Bronchial epithelial cell (primary cell): Measurements from ENCODE around the gene HOMER3. TPM values are rescaled to one million over a fixed set of nuclear protein-coding genes. Genes with fewer than 3 reads are reported as not detected.

Experiments used
- DNase-seq: peaks from one replicate; pipeline ENCODE4 v3.0.0-alpha.2; 2010; ENCODE audit warnings: low read depth
- FAIRE-seq: peaks from 2 replicates; lab custom pipeline; 2011; peaks lifted over from hg19 to GRCh38; lab: Jason Lieb, UNC
- H3K27me3 ChIP-seq: 2 replicates; pipeline ENCODE4 v1.5.1; 2011; ENCODE audit warnings: low read length; ENCODE audit not compliant: control insufficient read depth, insufficient read depth
- H3K36me3 ChIP-seq: 2 replicates; pipeline ENCODE4 v1.5.1; 2011; ENCODE audit warnings: low read length; ENCODE audit not compliant: control insufficient read depth, insufficient read depth
- H3K4me3 ChIP-seq: 2 replicates; pipeline ENCODE4 v1.5.1; 2011; ENCODE audit warnings: mild to moderate bottlenecking, low read depth, low read length, control low read depth
- total RNA-seq: library from RNA; depleted of rRNA; stranded (reverse); fragments of >200 nt; gene quantifications from 2 replicates; pipeline ENCODE4 v1.2.1, GENCODE V29; 2014
- TF ChIP-seq, protein P1 (sequence below): IDR thresholded peaks from 2 replicates; pipeline ENCODE4 v1.5.1; 2011; ENCODE audit warnings: mild to moderate bottlenecking, moderate library complexity, low read length, control low read depth, inconsistent platforms; ENCODE audit not compliant: insufficient read depth, severe bottlenecking

Gene HOMER3
- total RNA-seq, 1 donor from 2014 or later, result 129 TPM

DNA sequence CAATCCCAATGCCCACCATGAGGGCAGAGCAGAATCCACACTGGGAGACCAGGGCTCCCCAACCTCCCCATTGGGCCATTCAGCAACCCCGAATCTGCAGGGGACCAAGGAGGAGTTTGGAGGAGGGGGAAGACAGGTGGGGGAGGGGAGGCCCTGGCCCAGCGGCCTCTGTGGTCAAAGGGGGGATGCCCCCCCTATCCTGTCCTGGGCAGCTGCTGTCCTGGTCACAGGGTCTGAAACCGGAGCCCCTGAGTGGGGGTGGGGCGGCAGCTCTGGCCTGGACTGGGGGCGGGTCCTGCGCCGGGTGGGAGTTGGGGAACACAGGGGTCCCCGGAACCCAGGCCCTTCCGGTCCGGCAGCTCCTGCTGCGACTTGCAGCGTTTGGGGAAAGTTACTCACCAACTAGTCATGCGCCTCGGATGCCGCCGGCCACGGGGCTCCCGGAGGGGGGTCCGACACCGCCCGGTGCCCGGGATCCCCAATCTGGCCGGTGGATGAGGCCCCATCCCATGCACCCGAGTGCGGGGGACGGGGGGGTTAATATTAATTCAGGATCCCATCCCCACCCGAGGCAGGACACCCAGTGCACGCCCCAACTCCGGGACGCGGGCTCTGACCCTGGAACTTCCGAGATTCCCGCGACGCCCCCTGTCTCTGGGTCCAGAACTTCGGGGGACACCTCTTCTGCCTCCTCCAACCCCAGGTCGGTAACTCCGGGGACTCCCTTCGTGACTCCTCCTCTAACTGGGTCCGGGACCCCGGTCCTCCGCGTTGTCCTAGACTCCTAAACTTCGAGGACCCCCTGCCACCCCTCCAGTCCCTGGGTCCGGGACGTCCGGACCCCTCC, 872 bp downstream of the HOMER3 start:
- DNase-seq, result peak; percentile 61
- FAIRE-seq, result no peak
- Histone ChIP-seq H3K27me3 (no peaks in the 10 kb centered on the region), H3K36me3 (peaks cover 12% of the 10 kb centered on the region), H3K4me3 (peak overlapping the region; percentile 93)
- TF ChIP-seq, protein P1, sequence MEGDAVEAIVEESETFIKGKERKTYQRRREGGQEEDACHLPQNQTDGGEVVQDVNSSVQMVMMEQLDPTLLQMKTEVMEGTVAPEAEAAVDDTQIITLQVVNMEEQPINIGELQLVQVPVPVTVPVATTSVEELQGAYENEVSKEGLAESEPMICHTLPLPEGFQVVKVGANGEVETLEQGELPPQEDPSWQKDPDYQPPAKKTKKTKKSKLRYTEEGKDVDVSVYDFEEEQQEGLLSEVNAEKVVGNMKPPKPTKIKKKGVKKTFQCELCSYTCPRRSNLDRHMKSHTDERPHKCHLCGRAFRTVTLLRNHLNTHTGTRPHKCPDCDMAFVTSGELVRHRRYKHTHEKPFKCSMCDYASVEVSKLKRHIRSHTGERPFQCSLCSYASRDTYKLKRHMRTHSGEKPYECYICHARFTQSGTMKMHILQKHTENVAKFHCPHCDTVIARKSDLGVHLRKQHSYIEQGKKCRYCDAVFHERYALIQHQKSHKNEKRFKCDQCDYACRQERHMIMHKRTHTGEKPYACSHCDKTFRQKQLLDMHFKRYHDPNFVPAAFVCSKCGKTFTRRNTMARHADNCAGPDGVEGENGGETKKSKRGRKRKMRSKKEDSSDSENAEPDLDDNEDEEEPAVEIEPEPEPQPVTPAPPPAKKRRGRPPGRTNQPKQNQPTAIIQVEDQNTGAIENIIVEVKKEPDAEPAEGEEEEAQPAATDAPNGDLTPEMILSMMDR, result peak; percentile 4

DNA sequence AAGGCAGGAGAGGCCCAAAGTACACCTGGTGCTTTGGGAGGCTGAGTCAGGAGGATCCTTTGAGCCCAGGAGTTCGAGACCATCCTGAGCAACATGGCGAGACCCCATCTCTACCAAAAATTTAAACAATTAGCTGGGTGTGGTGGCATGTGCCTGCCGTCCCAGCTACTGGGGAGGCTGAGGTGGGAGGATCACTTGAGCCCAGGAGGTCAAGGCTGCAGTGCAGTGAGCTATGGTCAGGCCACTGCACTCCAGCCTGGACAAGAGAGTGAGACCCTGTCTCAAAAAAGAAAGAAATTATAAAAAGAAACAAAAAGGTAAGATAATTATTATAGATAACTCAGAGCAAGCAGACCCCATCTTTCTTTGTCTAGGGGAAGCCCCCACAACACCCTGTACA, 1.9 kb downstream of the HOMER3 start:
- Histone ChIP-seq H3K27me3 (no peaks in the 10 kb centered on the region), H3K36me3 (peaks cover 14% of the 10 kb centered on the region), H3K4me3 (peak overlapping the region; percentile 93)
- TF ChIP-seq, protein P1, result no peak
- FAIRE-seq, result no peak
- no peak for DNase-seq

DNA sequence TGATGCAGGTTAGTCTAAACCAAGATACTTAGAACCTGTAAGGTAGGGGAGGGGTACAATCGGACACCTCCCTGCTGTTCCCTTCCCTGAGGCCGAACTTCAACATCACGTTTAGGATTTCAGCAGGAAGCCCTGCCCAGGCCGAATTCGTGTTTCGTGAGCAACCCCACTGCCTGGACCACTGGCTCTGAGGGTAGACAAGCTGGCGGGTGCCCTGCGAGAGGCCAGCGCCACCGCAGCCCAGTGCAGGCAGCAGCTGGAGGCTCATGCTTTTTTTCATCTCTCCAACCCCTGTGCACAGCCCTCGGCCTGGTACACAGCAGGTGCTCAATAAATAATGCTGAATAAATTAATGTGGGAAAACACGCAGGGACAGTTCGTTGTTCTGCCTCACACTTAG, 7.7 kb downstream of the HOMER3 start:
- DNase-seq (no peak), FAIRE-seq (no peak)
- TF ChIP-seq, protein P1, result no peak
- Histone ChIP-seq H3K4me3 (no peak overlapping the region), H3K36me3 (peaks cover 30% of the 10 kb centered on the region), H3K27me3 (no peaks in the 10 kb centered on the region)

DNA sequence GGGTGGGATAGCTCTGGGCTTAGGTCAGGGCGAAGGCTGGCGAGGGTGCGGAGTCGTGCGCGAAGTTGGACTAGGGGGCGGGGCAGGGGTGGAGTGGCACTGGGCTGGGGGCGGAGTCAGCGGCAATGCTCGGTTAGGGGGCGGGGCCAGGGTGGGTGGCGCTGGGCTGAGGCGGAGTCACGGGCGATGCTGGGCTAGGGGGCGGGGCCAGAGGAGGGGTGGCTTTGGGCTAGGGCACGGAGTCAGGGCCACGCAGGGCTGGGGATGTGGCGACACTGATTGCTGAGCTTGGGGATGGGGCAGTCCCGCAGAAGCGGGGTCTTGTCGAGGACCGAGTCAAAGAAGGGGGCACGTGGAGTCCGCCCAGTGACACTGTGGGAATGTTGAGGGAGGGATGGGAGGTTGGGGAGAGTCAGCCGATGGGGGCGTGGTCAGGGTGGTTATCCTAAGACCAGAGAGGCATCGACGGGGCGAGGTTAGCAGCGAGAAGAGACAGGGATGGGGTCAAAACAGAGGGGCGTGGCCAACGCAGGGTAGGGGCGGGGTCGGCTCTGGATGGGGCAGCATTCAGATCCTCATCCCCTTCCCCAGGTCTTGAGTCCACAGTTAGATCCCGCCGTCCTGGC, 8.7 kb downstream of the HOMER3 start:
- Histone ChIP-seq H3K4me3 (no peak overlapping the region), H3K36me3 (peaks cover 34% of the 10 kb centered on the region), H3K27me3 (no peaks in the 10 kb centered on the region)
- TF ChIP-seq, protein P1, result no peak
- FAIRE-seq (no peak), DNase-seq (peak; percentile 58)

DNA sequence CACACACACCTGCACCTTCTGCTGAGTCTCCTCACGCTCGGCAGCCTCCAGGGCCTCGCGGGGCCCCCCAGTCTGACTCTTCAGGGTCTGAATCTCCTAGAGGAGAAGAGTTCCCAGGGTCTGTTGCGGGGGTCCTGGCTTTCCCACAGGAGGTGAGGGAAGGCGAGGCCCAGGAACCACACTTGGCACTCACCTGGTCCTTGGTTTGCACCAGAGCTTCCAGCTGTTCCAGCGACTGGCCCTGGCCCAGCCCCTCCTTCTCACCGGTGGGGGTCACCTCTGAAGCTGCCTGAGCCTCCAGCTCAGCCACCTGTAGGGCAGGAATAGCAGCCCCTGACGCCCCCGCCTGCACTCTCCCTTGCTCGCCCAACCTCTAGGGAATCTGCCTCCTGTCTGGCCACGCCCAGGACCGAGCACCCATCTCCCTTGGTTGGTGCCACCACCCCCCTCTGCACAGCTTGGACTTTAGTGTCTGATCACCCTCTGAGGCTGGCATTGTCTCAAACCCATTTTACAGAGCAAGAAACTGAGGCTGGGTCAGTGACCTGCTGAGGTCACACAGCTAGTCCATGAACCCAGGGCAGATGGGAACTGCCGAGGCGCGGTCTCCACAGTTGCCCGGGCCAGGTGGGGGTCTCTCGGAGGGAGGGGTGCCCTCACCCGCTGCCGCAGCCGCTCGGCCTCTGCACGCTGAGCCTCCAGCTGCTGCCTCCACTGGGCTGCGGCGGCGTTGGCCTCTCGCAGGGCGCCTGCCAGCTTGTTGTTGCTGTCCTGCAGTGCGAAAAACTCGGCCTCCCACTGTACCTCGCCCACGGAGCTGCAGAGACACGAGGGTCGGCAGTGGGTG, 9.5 kb downstream of the HOMER3 start:
- Histone ChIP-seq H3K27me3 (no peaks in the 10 kb centered on the region), H3K4me3 (no peak overlapping the region)
- no peak for FAIRE-seq

More for the DNA sequence above, 9.5 kb downstream of the HOMER3 start:
- DNase-seq, result no peak
- peaks cover 34% of the 10 kb centered on the region for H3K36me3 ChIP-seq
- TF ChIP-seq, protein P1, result no peak
